GM12891 (cell line): ENCODE measurements around the gene TMC2.

Experiments
- PAX5 ChIP-seq: IDR thresholded peaks from 2 replicates; pipeline ENCODE4 v1.6.1; 2011; ENCODE audit warnings: low read length, moderate library complexity, mild to moderate bottlenecking; ENCODE audit not compliant: insufficient read depth, severe bottlenecking
- POLR2A ChIP-seq: IDR thresholded peaks from 2 replicates; pipeline ENCODE4 v1.6.1; 2011; ENCODE audit warnings: low read depth, low read length, control low read depth
- POLR2AphosphoS5 ChIP-seq: IDR thresholded peaks from 2 replicates; pipeline ENCODE4 v1.6.1; 2011; ENCODE audit warnings: low read depth, low read length, control low read depth
- POU2F2 ChIP-seq: IDR thresholded peaks from 2 replicates; pipeline ENCODE4 v1.6.1; 2011; ENCODE audit warnings: low read depth, mild to moderate bottlenecking, control low read depth, low read length, moderate library complexity
- SPI1 ChIP-seq: IDR thresholded peaks from 2 replicates; pipeline ENCODE4 v1.6.1; 2011; ENCODE audit warnings: low read depth, low read length, control low read depth
- TAF1 ChIP-seq: IDR thresholded peaks from 2 replicates; pipeline ENCODE4 v1.6.1; 2011; ENCODE audit warnings: low read depth, low read length, control low read depth

DNA sequence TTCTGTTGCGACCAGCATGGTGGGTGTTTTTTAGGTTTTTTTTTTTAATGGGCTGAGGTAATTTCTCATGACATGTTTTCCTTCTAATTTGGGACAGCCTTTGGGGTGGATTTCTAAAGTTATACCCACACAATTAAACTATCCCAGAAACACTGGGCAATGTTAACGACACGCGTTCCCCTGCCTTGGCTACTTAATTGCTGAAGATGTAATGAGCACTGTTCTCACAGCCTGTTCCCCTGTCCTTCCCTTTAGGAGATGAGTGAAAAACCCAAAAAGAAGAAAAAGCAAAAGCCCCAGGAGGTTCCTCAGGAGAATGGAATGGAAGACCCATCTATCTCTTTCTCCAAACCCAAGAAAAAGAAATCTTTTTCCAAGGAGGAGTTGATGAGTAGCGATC lies 121.3 kb downstream of the TMC2 start:
- TF ChIP-seq POLR2AphosphoS5, result no peak
- TF ChIP-seq TAF1, result no peak
- TF ChIP-seq POLR2A, result no peak
- no peak for TF ChIP-seq SPI1
- TF ChIP-seq PAX5, result no peak
- no peak for TF ChIP-seq POU2F2
